HepG2 (cell line): ENCODE measurements around the gene WDR73. TPM values are rescaled to one million over a fixed set of nuclear protein-coding genes. Genes with fewer than 3 reads are reported as not detected.

Source experiments
- ATF4 ChIP-seq, 2 experiments: fragments of 450-650 bp in 1 of 2; sonication (generic) in 1 of 2; formaldehyde crosslinking; IDR thresholded peaks; 2 replicates each; pipeline versions ENCODE4 v1.5.0 to v1.8.0; 2020 to 2022; ENCODE audit warnings: mild to moderate bottlenecking in 1 of 2, missing genetic modification reagents in 1 of 2
- ATF7 ChIP-seq, 2 experiments: fragments of 450-650 bp in 1 of 2; sonication (generic) in 1 of 2; formaldehyde crosslinking in 1 of 2; IDR thresholded peaks; 2 replicates each; pipeline versions ENCODE4 v1.4.0 to v1.6.1; 2016 to 2020; ENCODE audit warnings: antibody characterized with exemption in 1 of 2, mild to moderate bottlenecking in 1 of 2, missing genetic modification reagents in 1 of 2
- ELF1 ChIP-seq: sonication (generic); formaldehyde crosslinking; IDR thresholded peaks from 2 replicates; pipeline ENCODE4 v1.4.0; 2020; ENCODE audit warnings: missing genetic modification reagents
- HES4 ChIP-seq: sonication (generic); formaldehyde crosslinking; IDR thresholded peaks from 2 replicates; pipeline ENCODE4 v1.9.0; 2021; ENCODE audit warnings: mild to moderate bottlenecking, missing genetic modification reagents, borderline replicate concordance
- KLF16 ChIP-seq, 2 experiments: sonication (generic) in 1 of 2; formaldehyde crosslinking in 1 of 2; IDR thresholded peaks; 2 replicates each; pipeline versions ENCODE4 v1.6.1 to v1.8.0; 2016 to 2023; ENCODE audit warnings: missing genetic modification reagents in 2 of 2, missing compliant biosample characterization in 1 of 2
- MTERF4 ChIP-seq: sonication (generic); formaldehyde crosslinking; IDR thresholded peaks from 2 replicates; pipeline ENCODE4 v1.8.0; 2023; ENCODE audit warnings: mild to moderate bottlenecking, missing genetic modification reagents
- NFATC3 ChIP-seq: sonication (generic); formaldehyde crosslinking; IDR thresholded peaks from 2 replicates; pipeline ENCODE4 v1.5.1; 2020; ENCODE audit warnings: mild to moderate bottlenecking, missing genetic modification reagents
- NFE2L2 ChIP-seq: fragments of 150-350 bp; IDR thresholded peaks from 2 replicates; pipeline ENCODE4 v1.6.1; 2014; ENCODE audit warnings: low read length
- NFIB ChIP-seq: sonication (generic); formaldehyde crosslinking; IDR thresholded peaks from 2 replicates; pipeline ENCODE4 v1.9.0; 2021; ENCODE audit warnings: missing genetic modification reagents, mild to moderate bottlenecking, borderline replicate concordance
- PAX8 ChIP-seq: sonication (generic); formaldehyde crosslinking; IDR thresholded peaks from 2 replicates; pipeline ENCODE4 v1.8.0; 2022; ENCODE audit warnings: mild to moderate bottlenecking, missing genetic modification reagents, borderline replicate concordance
- POLR2A ChIP-seq, 2 experiments: IDR thresholded peaks; 2 replicates each; pipeline ENCODE4 v1.6.1; 2011; ENCODE audit warnings: low read depth in 2 of 2, low read length in 2 of 2, mild to moderate bottlenecking in 1 of 2, moderate library complexity in 1 of 2; ENCODE audit not compliant: insufficient read depth in 1 of 2
- PREB ChIP-seq: sonication (generic); formaldehyde crosslinking; IDR thresholded peaks from 2 replicates; pipeline ENCODE4 v1.4.0; 2020; ENCODE audit warnings: missing genetic modification reagents
- RFX1 ChIP-seq: fragments of 450-650 bp; IDR thresholded peaks from 2 replicates; pipeline ENCODE4 v1.6.1; 2017
- TAF1 ChIP-seq: sonication (generic); formaldehyde crosslinking; IDR thresholded peaks from 2 replicates; pipeline ENCODE4 v1.4.0; 2020; ENCODE audit warnings: missing genetic modification reagents
- TOPORS ChIP-seq: sonication (generic); formaldehyde crosslinking; IDR thresholded peaks from 2 replicates; pipeline ENCODE4 v1.8.0; 2023; ENCODE audit warnings: mild to moderate bottlenecking, missing genetic modification reagents
- ZGPAT ChIP-seq: IDR thresholded peaks from 2 replicates; pipeline ENCODE4 v1.6.1; 2016; ENCODE audit warnings: mild to moderate bottlenecking
- ZNF143 ChIP-seq: sonication (generic); formaldehyde crosslinking; IDR thresholded peaks from 2 replicates; pipeline ENCODE4 v1.4.0; 2020; ENCODE audit warnings: missing genetic modification reagents
- ZNF225 ChIP-seq: sonication (generic); formaldehyde crosslinking; IDR thresholded peaks from 2 replicates; pipeline ENCODE4 v1.4.0; 2020; ENCODE audit warnings: mild to moderate bottlenecking, missing genetic modification reagents
- ZNF607 ChIP-seq: sonication (generic); formaldehyde crosslinking; IDR thresholded peaks from 2 replicates; pipeline ENCODE4 v1.5.1; 2020; ENCODE audit warnings: missing genetic modification reagents, mild to moderate bottlenecking, borderline replicate concordance
- ZNF704 ChIP-seq: sonication (generic); formaldehyde crosslinking; IDR thresholded peaks from 2 replicates; pipeline ENCODE4 v1.8.1; 2023; ENCODE audit warnings: mild to moderate bottlenecking, inconsistent platforms, moderate library complexity, missing genetic modification reagents, borderline replicate concordance
- ZNF737 ChIP-seq: sonication (generic); formaldehyde crosslinking; IDR thresholded peaks from 2 replicates; pipeline ENCODE4 v1.5.0; 2020; ENCODE audit warnings: missing genetic modification reagents, mild to moderate bottlenecking, borderline replicate concordance
- ZNF749 ChIP-seq: sonication (generic); formaldehyde crosslinking; IDR thresholded peaks from 2 replicates; pipeline ENCODE4 v1.8.0; 2022; ENCODE audit warnings: mild to moderate bottlenecking, missing genetic modification reagents, moderate library complexity, borderline replicate concordance
- ZNF768 ChIP-seq: sonication (generic); formaldehyde crosslinking; IDR thresholded peaks from 2 replicates; pipeline ENCODE4 v1.4.0; 2020; ENCODE audit warnings: missing genetic modification reagents
- polyA plus RNA-seq, 8 experiments: library from polyadenylated mRNA; depleted of rRNA in 3 of 8; stranded (reverse) in 7 of 8; unstranded in 1 of 8; fragments of >200 nt; fragmentation: Illumina TruSeq in 4 of 8; extraction: Trizol in 4 of 8; gene quantifications; 2 replicates each; pipeline versions ENCODE4 v1.2.1 to v1.2.3, GENCODE V29; 2011 to 2016; ENCODE audit warnings: low read depth in 4 of 8, missing spikeins in 1 of 8, mixed read lengths in 1 of 8; ENCODE audit not compliant: insufficient read depth in 1 of 8
- total RNA-seq, 5 experiments: library from RNA; depleted of rRNA; stranded (reverse); fragments of >200 nt; fragmentation: Illumina TruSeq; extraction: Trizol; gene quantifications; 2 replicates each; pipeline ENCODE4 v1.2.3, GENCODE V29; 2016; ENCODE audit warnings: low read depth in 1 of 5

Gene WDR73
- total and polyA plus RNA-seq, 2 of the 13 experiments (the other 11 are each of a cell fraction or from before 2014, with no cell fraction given) = 20.0 to 35.5 TPM

GRCh38 chr15:84600687-84601554 lies 53.2 kb downstream of the WDR73 start, which contains the start of gene ZSCAN2 (continued):
- TF ChIP-seq NFIB (no peak), ZNF704 (0 out of 2 replicates have a peak, but pooled peaks have one; percentile 31), KLF16 (CRISPR knock-in tag; IDR thresholded peaks at IDR 0.05) (peak in 1 of 2 experiments; percentile 48; a peak in 2 of 4 replicates), NFE2L2 (no peak), ZNF749 (CRISPR knock-in tag) (peak; percentile 12; the same call in 1 of the 2 replicates), PREB (no peak), TAF1 (CRISPR knock-in tag) (peak; percentile 79), ATF4 (CRISPR knock-in tag; IDR thresholded peaks at IDR 0.05) (no peak), ZGPAT (peak; percentile 65; the same call in 1 of the 2 replicates), ATF7 (IDR thresholded peaks at IDR 0.05) (no peak), ATF7 (CRISPR knock-in tag; IDR thresholded peaks at IDR 0.05) (peak; percentile 52; the same call in 1 of the 2 replicates), POLR2A (IDR thresholded peaks at IDR 0.05; ENCODE audit: insufficient read depth in 1 of 2, low read depth in 2 of 2, low read length in 2 of 2) (peak; percentile 70 to 79), ZNF143 (CRISPR knock-in tag) (peak; percentile 92), RFX1 (no peak), ZNF607 (CRISPR knock-in tag) (0 out of 2 replicates have a peak, but pooled peaks have one; percentile 33), MTERF4 (peak; percentile 75; the same call in 1 of the 2 replicates), ZNF768 (CRISPR knock-in tag) (peak; percentile 68; the same call in 1 of the 2 replicates), ELF1 (CRISPR knock-in tag) (peak; percentile 67), HES4 (CRISPR knock-in tag) (peak; percentile 58; the same call in 1 of the 2 replicates), TOPORS (peak; percentile 14; the same call in 1 of the 2 replicates), ZNF225 (0 out of 2 replicates have a peak, but pooled peaks have one; percentile 59), NFATC3 (CRISPR knock-in tag) (0 out of 2 replicates have a peak, but pooled peaks have one; percentile 85), PAX8 (CRISPR knock-in tag) (0 out of 2 replicates have a peak, but pooled peaks have one; percentile 39), ZNF737 (CRISPR knock-in tag) (no peak)
